IMR-90 (cell line): ENCODE results near the gene ENOX1. TPM values are rescaled to one million over a fixed set of nuclear protein-coding genes. Genes with fewer than 3 reads are reported as not detected.
"Not testable (repeated sequence)": the region's sequence is repeated elsewhere in the genome, so short reads cannot be mapped to it uniquely, and the experiment has no call there.

Experiments used
- ATAC-seq: fragments of 200-7000 bp; cut with Tn5 transposase; 2 replicates; pipeline ENCODE4 v1.9.1; 2020; ENCODE audit warnings: low read depth, mild to moderate bottlenecking, moderate library complexity
- BruUV-seq: library from RNA; stranded (reverse); fragments of 400-500 nt; replicated peaks from 2 replicates; lab custom pipeline; 2021; lab: Mats Ljungman, UMichigan
- CTCF ChIA-PET: fragments of 300-600 bp; formaldehyde crosslinking; extraction: SDS; loops from one replicate; lab custom pipeline; 2021; ENCODE audit warnings: antibody characterized with exemption; lab: Yijun Ruan, JAX
- POLR2A ChIA-PET: fragments of 300-600 bp; sonication (Branson Sonifier 250); formaldehyde crosslinking; loops from one replicate; lab custom pipeline; 2022; ENCODE audit warnings: antibody characterized with exemption; ENCODE audit not compliant: unreplicated experiment; lab: Charles Lee
- DNase-seq: peaks from one replicate; pipeline ENCODE4 v3.0.0; 2013
- H2AFZ ChIP-seq: replicated peaks from 2 replicates; pipeline ENCODE3; 2013; ENCODE audit warnings: low read length, mild to moderate bottlenecking; ENCODE audit not compliant: poor library complexity
- H2AK5ac ChIP-seq: 2 replicates; pipeline ENCODE4 v1.6.1; 2013; ENCODE audit warnings: low read depth, low read length, inconsistent platforms
- H2AK9ac ChIP-seq: replicated peaks from 2 replicates; pipeline ENCODE3; 2013; ENCODE audit warnings: mild to moderate bottlenecking, low read depth, low read length, moderate library complexity; ENCODE audit not compliant: poor library complexity
- H2BK120ac ChIP-seq: 2 replicates; pipeline ENCODE4 v1.6.1; 2013; ENCODE audit warnings: low read depth, low read length, inconsistent platforms
- H2BK15ac ChIP-seq: 3 replicates; pipeline ENCODE4 v1.6.1; 2013; ENCODE audit warnings: low read depth, low read length, inconsistent platforms
- H2BK20ac ChIP-seq: 2 replicates; pipeline ENCODE4 v1.6.1; 2013; ENCODE audit warnings: low read depth, mild to moderate bottlenecking, inconsistent platforms, low read length, moderate library complexity
- H2BK5ac ChIP-seq: 2 replicates; pipeline ENCODE4 v1.6.1; 2013; ENCODE audit warnings: mild to moderate bottlenecking, low read depth, low read length, inconsistent platforms; ENCODE audit not compliant: poor library complexity, severe bottlenecking
- H3K14ac ChIP-seq: replicated peaks from 2 replicates; pipeline ENCODE4 v1.6.1; 2013; ENCODE audit warnings: low read depth, low read length, inconsistent platforms
- H3K18ac ChIP-seq: 2 replicates; pipeline ENCODE4 v1.6.1; 2013; ENCODE audit warnings: low read depth, low read length, control low read depth
- H3K23ac ChIP-seq: 2 replicates; pipeline ENCODE4 v1.6.1; 2013; ENCODE audit warnings: low read depth, low read length, inconsistent platforms
- H3K27ac ChIP-seq: 2 replicates; pipeline ENCODE4 v1.5.1; 2013; ENCODE audit warnings: mild to moderate bottlenecking, control low read depth, low read length; ENCODE audit not compliant: insufficient read depth
- H3K27me3 ChIP-seq: 2 replicates; pipeline ENCODE4 v1.6.1; 2013; ENCODE audit warnings: low read length; ENCODE audit not compliant: control insufficient read depth, insufficient read depth
- H3K36me3 ChIP-seq: 2 replicates; pipeline ENCODE4 v1.6.1; 2013; ENCODE audit warnings: low read length, mixed read lengths; ENCODE audit not compliant: control insufficient read depth, insufficient read depth
- H3K4ac ChIP-seq: 2 replicates; pipeline ENCODE4 v1.6.1; 2013; ENCODE audit warnings: low read depth, low read length, inconsistent platforms
- H3K4me1 ChIP-seq: 2 replicates; pipeline ENCODE4 v1.6.1; 2013; ENCODE audit warnings: low read length, mixed read lengths; ENCODE audit not compliant: control insufficient read depth, insufficient read depth
- H3K4me2 ChIP-seq: 2 replicates; pipeline ENCODE4 v1.6.1; 2013; ENCODE audit warnings: low read depth, mild to moderate bottlenecking, control low read depth, low read length, moderate library complexity
- H3K4me3 ChIP-seq: 2 replicates; pipeline ENCODE4 v1.5.1; 2013; ENCODE audit warnings: low read depth, mild to moderate bottlenecking, control low read depth, low read length, moderate library complexity; ENCODE audit not compliant: insufficient read depth
- H3K56ac ChIP-seq: 2 replicates; pipeline ENCODE4 v1.6.1; 2013; ENCODE audit warnings: low read length, inconsistent platforms; ENCODE audit not compliant: insufficient read depth; ENCODE audit errors: extremely low read depth
- H3K79me1 ChIP-seq, 2 experiments: 2 replicates each; pipeline ENCODE4 v1.6.1; 2013; ENCODE audit warnings: low read length in 2 of 2, inconsistent platforms in 1 of 2, low read depth in 1 of 2
- H3K9ac ChIP-seq: 2 replicates; pipeline ENCODE4 v1.6.1; 2013; ENCODE audit warnings: low read depth, low read length, control low read depth
- H3K9me1 ChIP-seq: 2 replicates; pipeline ENCODE4 v1.6.1; 2013; ENCODE audit warnings: low read length, inconsistent platforms; ENCODE audit not compliant: insufficient read depth
- H3K9me3 ChIP-seq: 2 replicates; pipeline ENCODE4 v1.6.1; 2013; ENCODE audit warnings: low read length; ENCODE audit not compliant: control insufficient read depth, insufficient read depth
- H4K20me1 ChIP-seq: 2 replicates; pipeline ENCODE4 v1.6.1; 2013; ENCODE audit warnings: low read length, inconsistent platforms; ENCODE audit not compliant: insufficient read depth
- H4K5ac ChIP-seq: 2 replicates; pipeline ENCODE4 v1.6.1; 2013; ENCODE audit warnings: mild to moderate bottlenecking, low read depth, low read length, control low read depth
- H4K8ac ChIP-seq, 2 experiments: 2 replicates each; pipeline ENCODE4 v1.6.1; 2013; ENCODE audit warnings: low read depth in 2 of 2, low read length in 2 of 2, control low read depth in 1 of 2, inconsistent platforms in 1 of 2
- H4K91ac ChIP-seq: 2 replicates; pipeline ENCODE4 v1.6.1; 2013; ENCODE audit warnings: low read depth, low read length, inconsistent platforms; ENCODE audit not compliant: insufficient read depth
- WGBS, 2 experiments: methylation state at CpG; one replicate each; pipeline versions ENCODE4 v1.1.5 to v1.1.7; 2013; ENCODE audit warnings: missing lambda C conversion rate in 2 of 2; ENCODE audit not compliant: insufficient read length in 1 of 2; ENCODE audit errors: extremely low coverage in 2 of 2; 5-methylcytosine and 5-hydroxymethylcytosine counted together
- dilution Hi-C: fragments of 300-500 bp; cut with HindIII; formaldehyde crosslinking; loops from one replicate; pipeline ENCODE4 v1.14.3; 2018; ENCODE audit warnings: low sequenced_read_pairs; ENCODE audit not compliant: unreplicated experiment
- in situ Hi-C: fragments of 300-500 bp; cut with MboI; formaldehyde crosslinking; loops from 3 replicates; pipeline ENCODE4 v1.14.3; 2019; ENCODE audit warnings: low sequenced_read_pairs, inconsistent platforms, mixed read lengths
- intact Hi-C: fragments of 100-400 bp; cut with micrococcal nuclease; formaldehyde crosslinking; loops from 2 replicates; pipeline ENCODE4 v1.10.0; 2022
- polyA plus RNA-seq, 3 experiments: library from polyadenylated mRNA; depleted of rRNA; stranded (reverse); fragments of >200 nt; gene quantifications; 2 replicates each; pipeline ENCODE4 v1.2.3, GENCODE V29; 2012; ENCODE audit warnings: low replicate concordance in 1 of 3
- total RNA-seq: library from RNA; depleted of rRNA; stranded (reverse); fragments of >200 nt; gene quantifications from 2 replicates; pipeline ENCODE4 v1.2.3, GENCODE V29; 2012

The ENOX1 gene
- total and polyA plus RNA-seq, 2 of the 4 experiments (the other 2 are of a cell fraction): 0.99 to 1.3 TPM

GRCh38 chr13:43824656-43825055 is 37.9 kb upstream of the ENOX1 start:
- BruUV-seq, in situ Hi-C loops: not testable (repeated sequence)

More at GRCh38 chr13:43824656-43825055, 37.9 kb upstream of the ENOX1 start:
- H2AK5ac ChIP-seq, H2BK20ac ChIP-seq, H3K14ac ChIP-seq, dilution Hi-C loops, H3K56ac ChIP-seq, H3K9me1 ChIP-seq, H3K18ac ChIP-seq, H3K27ac ChIP-seq, H3K9ac ChIP-seq, H4K20me1 ChIP-seq, H3K23ac ChIP-seq, H2BK120ac ChIP-seq, POLR2A ChIA-PET, H2AFZ ChIP-seq, H3K4me3 ChIP-seq, H4K5ac ChIP-seq, H3K79me1 ChIP-seq, H3K4me1 ChIP-seq, H3K9me3 ChIP-seq, intact Hi-C loops, H2AK9ac ChIP-seq, H4K91ac ChIP-seq, H3K4me2 ChIP-seq, ATAC-seq, H4K8ac ChIP-seq, CTCF ChIA-PET, H3K36me3 ChIP-seq, H2BK15ac ChIP-seq, H3K4ac ChIP-seq, H2BK5ac ChIP-seq, H3K27me3 ChIP-seq: not testable (repeated sequence)
- WGBS, 2 experiments: no CpG with 5 or more reads among the region's 1 CpG
- peak; percentile 30 for DNase-seq
